Heart left ventricle (tissue), 13 donors: ENCODE results near the gene COG4.

Experiments
- POLR2A ChIP-seq, 2 donors: fragments of 450-650 bp; IDR thresholded peaks; one replicate each; pipeline ENCODE4 v1.6.1; 2017; ENCODE audit warnings: antibody characterized with exemption in 2 of 2, mild to moderate bottlenecking in 2 of 2, moderate library complexity in 2 of 2
- TF ChIP-seq, protein P1 (sequence below), 12 donors: fragments of 200-600 bp; sonication (generic) in 4 of 12; IDR thresholded peaks; one replicate each; pipeline versions ENCODE4 v1.5.0 to v1.8.0; 2018 to 2022; ENCODE audit warnings: antibody characterized with exemption in 12 of 12, mild to moderate bottlenecking in 5 of 12
- donor health status: ischemic (EF 13 %, LVEDD 7.1; RV severe dilation, severe dysfunction).
- donor health status: DM: no; HTN: yes; CAD: no.
- donor health status: DM: no; HTN: no; CAD: no.
- donor health status: ischemic (EF 25% LVEDD 6.9; RV normal size, moderate dysfunction).
- donor health status: ischemic (EF 25% LVEDD 5.7; RV mildly dilated, moderate dysfunction).
- donor health status: ischemic (EF 35%, LVEDD 5.7; RV mildly dilated, moderate dysfunction).
- donor health status: nonischemic (EF 11% LVEDD 7.7; RV severe dilation, severe dysfunction).
- donor health status: DM: yes; HTN: yes; CAD: no.
- donor health status: PGD.
- donor health status: ischemic (EF 29% LVEDD 5.4; RV normal size, mild dysfunction).
- donor health status: nonischemic (EF 23%, LVEDD 6.1; RV moderate dilation, normal function).

DNA sequence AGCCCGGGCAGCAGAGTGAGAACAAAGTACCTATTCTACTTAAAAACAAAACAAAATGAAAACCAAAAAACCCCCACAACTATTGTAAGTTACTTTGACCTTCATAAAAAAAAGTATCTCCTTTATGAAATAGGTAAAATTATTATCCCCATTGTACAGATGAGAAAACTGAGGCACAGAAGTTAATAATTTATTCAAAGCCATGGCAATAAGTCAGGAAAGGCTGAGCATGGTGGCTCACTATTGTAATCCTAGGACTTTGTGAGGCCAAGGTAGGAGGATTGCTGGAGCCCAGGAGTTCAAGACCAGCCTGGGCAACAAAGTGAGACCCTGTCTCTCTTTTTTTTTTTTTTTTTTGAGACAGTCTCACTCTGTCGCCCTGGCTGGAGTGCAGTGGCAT is 38.5 kb downstream of the COG4 start:
- TF ChIP-seq, protein P1, sequence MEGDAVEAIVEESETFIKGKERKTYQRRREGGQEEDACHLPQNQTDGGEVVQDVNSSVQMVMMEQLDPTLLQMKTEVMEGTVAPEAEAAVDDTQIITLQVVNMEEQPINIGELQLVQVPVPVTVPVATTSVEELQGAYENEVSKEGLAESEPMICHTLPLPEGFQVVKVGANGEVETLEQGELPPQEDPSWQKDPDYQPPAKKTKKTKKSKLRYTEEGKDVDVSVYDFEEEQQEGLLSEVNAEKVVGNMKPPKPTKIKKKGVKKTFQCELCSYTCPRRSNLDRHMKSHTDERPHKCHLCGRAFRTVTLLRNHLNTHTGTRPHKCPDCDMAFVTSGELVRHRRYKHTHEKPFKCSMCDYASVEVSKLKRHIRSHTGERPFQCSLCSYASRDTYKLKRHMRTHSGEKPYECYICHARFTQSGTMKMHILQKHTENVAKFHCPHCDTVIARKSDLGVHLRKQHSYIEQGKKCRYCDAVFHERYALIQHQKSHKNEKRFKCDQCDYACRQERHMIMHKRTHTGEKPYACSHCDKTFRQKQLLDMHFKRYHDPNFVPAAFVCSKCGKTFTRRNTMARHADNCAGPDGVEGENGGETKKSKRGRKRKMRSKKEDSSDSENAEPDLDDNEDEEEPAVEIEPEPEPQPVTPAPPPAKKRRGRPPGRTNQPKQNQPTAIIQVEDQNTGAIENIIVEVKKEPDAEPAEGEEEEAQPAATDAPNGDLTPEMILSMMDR (IDR thresholded peaks at IDR 0.05), result no peak
- TF ChIP-seq POLR2A (IDR thresholded peaks at IDR 0.05), result no peak
